Stimulated activated effector memory CD8-positive, alpha-beta T cell treated with anti-CD3 and anti-CD28 coated beads, Interleukin-12 subunit alpha, Interleukin-12 subunit beta, amount 100 ng/mL, for 72 hours (primary cell): Measurements from ENCODE around the gene C16orf54.
"Not testable (repeated sequence)": the region's sequence is repeated elsewhere in the genome, so short reads cannot be mapped to it uniquely, and the experiment has no call there.

Experiments
- ATAC-seq: fragments of 150-1000 bp; cut with Tn5 transposase; 2 replicates; pipeline ENCODE4 v1.10.0; 2021
- DNase-seq, 2 donors: peaks; one replicate each; pipeline ENCODE4 v3.0.0; 2021 to 2022; ENCODE audit warnings: low spot score in 2 of 2
- H3K27ac Mint-ChIP-seq: one replicate; pipeline ENCODE4 v1.8.0; 2022; ENCODE audit warnings: mild to moderate bottlenecking, mixed read lengths
- H3K36me3 Mint-ChIP-seq: one replicate; pipeline ENCODE4 v1.8.0; 2022; ENCODE audit warnings: mild to moderate bottlenecking, mixed read lengths
- H3K4me1 Mint-ChIP-seq: one replicate; pipeline ENCODE4 v1.8.0; 2022; ENCODE audit warnings: mixed read lengths
- H3K4me3 Mint-ChIP-seq: one replicate; pipeline ENCODE4 v1.8.0; 2022; ENCODE audit warnings: mild to moderate bottlenecking, mixed read lengths
- H3K9me3 Mint-ChIP-seq: one replicate; pipeline ENCODE4 v1.8.0; 2022; ENCODE audit warnings: mixed read lengths

The C16orf54 gene

DNA sequence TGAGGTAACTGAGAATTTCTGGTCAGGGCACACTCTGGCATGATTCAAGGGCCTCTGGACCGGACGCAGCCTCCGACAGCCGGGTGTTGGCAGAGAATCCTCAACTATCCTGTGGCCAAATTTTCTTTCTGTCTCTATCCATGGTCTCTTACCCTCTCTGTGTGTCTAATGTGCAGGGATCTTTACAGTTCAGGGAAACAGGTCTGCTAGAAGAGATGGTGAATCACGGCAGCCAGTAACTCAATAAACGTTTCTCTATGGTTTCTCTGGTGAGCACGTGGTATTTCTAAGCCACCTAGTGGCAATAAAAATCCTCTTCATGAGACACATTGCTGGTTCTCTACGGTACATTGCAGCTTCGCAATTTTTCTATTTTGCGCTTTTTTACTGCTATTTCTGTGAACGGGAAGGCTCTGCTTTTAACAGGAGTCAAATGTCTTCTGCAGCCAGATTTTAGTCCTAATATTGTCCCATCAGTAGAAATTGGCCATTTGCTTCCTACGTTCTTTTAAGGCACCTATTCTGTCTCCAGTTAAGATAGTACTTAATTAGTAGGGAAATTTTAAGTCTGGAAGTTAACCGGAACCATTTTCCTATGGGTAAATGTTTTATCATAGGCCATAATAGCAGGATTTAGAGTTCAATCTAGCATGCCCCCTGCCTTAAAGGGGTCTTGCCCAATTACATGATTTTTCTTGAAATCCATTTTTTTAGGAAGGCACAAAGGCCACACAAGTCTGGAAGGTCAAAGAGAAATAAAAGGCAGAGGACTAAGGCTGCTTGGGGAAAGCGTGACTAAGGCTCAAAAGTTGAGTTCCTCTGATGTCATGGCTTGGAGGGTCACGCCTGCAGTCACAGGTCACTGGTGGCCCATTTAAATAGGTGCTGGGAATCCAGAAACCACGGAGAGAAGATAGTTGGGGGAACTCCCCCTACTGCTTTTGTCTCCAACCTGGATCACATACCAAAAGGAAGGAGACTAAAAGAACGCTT is 35.3 kb downstream of the C16orf54 start:
- H3K9me3 Mint-ChIP-seq, result no peaks in the 10 kb centered on the region
- ATAC-seq (peak; percentile 99), DNase-seq (peak in 1 of 2 donors; percentile 61)
- no peak overlapping the region for H3K27ac Mint-ChIP-seq
- no peak overlapping the region for H3K4me3 Mint-ChIP-seq
- H3K4me1 Mint-ChIP-seq, result peaks cover 16% of the 10 kb centered on the region
- no peaks in the 10 kb centered on the region for H3K36me3 Mint-ChIP-seq

DNA sequence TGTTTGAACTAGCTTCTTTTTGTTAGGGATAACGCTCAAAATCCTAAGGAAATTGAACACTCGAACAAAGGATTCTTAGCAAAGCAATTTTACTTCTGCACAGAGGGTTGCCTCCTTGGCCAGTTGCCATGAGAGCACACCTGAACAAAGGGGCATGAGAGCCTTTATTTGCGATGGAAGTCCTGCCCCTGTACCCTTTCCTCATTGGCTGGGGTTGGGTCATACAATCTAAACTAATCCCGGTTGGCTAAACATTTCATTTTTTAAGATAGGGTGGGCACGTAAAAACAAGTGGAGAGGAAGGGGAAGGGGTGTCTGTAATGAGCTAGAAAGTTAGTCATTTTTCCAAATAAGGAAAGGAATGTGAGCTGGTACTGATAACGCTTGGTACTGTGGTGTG is 36.1 kb downstream of the C16orf54 start:
- not testable (repeated sequence) for H3K4me3 Mint-ChIP-seq, DNase-seq, ATAC-seq, H3K27ac Mint-ChIP-seq, H3K36me3 Mint-ChIP-seq, H3K9me3 Mint-ChIP-seq
- H3K4me1 Mint-ChIP-seq, result peaks cover 16% of the 10 kb centered on the region

DNA sequence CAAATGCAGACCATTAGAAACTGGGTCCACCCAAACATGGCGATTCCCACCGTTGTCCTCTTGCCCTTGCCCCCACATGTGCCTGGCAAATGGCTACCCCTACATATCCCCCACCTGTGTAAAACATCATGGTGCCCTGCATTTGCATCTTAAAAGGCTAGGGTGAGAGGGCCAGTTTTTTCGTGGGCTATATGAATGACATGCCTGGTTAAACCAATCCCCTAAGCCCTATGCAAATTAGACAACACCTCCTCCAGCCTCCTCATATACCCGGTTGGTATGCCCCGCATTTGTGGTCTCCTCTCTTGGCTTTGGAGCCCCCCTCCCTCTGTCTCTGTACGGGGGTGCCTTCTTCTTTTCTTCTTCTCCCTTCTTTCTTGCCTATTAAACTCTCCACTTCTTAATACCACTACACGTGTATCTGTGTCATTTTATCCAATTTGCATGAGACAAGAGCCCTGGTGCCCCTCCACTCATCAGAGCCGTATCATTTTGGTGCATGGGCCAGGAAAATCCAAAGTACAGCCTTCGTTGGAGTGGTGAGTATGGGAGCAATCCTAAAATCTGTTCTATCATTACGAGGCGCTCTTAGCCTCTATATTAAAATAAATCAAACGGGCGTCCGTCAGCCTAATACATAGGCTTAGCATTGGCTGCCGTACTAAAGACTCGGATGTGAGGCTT is 36.7 kb downstream of the C16orf54 start:
- ATAC-seq, result no peak
- no peak overlapping the region for H3K27ac Mint-ChIP-seq
- no peaks in the 10 kb centered on the region for H3K36me3 Mint-ChIP-seq

DNA sequence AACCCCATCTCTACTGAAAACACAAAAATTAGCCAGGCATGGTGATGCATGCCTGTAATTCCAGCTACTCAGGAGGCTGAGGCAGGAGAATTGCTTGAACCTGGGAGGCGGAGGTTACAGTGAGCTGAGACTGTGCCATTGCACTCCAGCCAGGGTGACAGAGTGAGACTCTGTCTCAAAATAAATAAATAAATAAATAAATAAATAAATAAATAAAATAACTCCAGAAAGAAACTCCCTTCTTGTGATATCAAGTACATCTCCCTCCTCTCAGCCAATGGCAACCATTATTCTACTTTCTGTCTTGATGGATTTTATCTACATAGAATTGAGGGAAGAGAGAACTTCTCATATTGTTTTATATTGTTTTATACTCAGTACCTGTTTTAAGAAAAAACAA is 38.6 kb downstream of the C16orf54 start:
- not testable (repeated sequence) for H3K36me3 Mint-ChIP-seq, ATAC-seq, H3K9me3 Mint-ChIP-seq, H3K4me3 Mint-ChIP-seq, DNase-seq, H3K27ac Mint-ChIP-seq
- peaks cover 27% of the 10 kb centered on the region for H3K4me1 Mint-ChIP-seq

More for the DNA sequence above, 36.7 kb downstream of the C16orf54 start:
- Mint-ChIP-seq H3K4me1 (peaks cover 16% of the 10 kb centered on the region), H3K9me3 (no peaks in the 10 kb centered on the region), H3K4me3 (no peak overlapping the region)
- no peak for DNase-seq

DNA sequence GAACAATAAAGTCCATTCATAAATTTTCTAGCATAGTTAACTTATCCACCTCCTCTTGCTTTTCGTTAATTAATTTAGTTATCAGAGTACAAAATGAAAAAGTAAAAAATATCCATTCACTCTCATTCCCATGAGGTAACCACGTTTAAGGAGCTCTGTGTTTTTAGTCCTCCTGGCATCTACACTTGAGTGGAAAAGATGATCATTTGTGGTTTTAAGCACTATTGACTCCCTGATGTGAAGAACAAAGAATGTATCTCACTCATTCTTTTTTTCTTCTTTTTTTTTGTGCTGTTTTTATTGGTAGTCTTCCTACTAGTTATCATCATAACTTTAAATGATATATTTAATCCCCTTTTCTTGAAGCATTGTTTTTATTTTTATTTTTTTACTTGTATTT is 40.8 kb downstream of the C16orf54 start:
- ATAC-seq (no peak), DNase-seq (no peak)
- H3K27ac Mint-ChIP-seq, result no peak overlapping the region
- peaks cover 6% of the 10 kb centered on the region for H3K36me3 Mint-ChIP-seq
- peaks cover 35% of the 10 kb centered on the region for H3K4me1 Mint-ChIP-seq
- no peak overlapping the region for H3K4me3 Mint-ChIP-seq
- H3K9me3 Mint-ChIP-seq, result no peaks in the 10 kb centered on the region

DNA sequence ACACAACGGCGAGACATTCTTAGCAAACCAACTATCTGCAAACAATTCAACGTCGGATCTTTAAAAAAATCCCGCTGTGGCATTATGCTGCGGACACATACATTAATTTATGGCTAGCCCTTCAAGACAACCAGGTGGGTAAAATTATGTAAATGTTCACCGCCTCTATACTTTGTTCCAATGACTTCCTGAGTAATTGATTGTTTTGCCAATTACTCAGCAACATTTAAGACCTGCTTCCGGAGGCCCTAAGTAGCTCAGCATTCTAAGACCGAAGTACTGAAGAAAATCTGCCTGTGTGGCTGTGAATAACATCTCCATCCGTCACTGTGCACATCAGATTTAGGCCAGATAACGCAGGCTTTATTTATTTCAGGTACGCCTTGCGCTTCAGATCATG is 43.5 kb downstream of the C16orf54 start:
- Mint-ChIP-seq H3K9me3 (no peaks in the 10 kb centered on the region), H3K4me3 (peak overlapping the region; percentile 76), H3K36me3 (peaks cover 6% of the 10 kb centered on the region), H3K4me1 (peaks cover 30% of the 10 kb centered on the region), H3K27ac (peak overlapping the region; percentile 99)
- no peak for DNase-seq
- ATAC-seq, result peak; percentile 69

DNA sequence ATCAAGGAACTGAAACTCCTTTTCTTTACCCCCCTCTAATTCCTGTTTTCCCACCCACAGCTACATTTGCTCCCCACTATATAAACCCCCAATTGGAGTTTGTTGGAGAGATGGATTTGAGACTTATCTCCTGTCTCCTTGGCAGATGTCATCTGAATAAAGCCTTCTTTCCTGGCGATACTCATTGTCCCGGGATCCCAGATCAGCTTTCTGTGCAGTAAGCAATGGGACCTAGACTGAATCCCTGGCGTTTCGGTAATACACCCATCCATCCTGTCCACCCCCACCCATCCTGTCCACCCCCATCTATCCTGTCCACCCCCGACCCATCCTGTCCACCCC is 44.6 kb downstream of the C16orf54 start:
- H3K36me3 Mint-ChIP-seq, result peaks cover 6% of the 10 kb centered on the region
- DNase-seq (no peak), ATAC-seq (no peak)
- H3K27ac Mint-ChIP-seq, result peak overlapping the region; percentile 99
- no peaks in the 10 kb centered on the region for H3K9me3 Mint-ChIP-seq
- H3K4me3 Mint-ChIP-seq, result peak overlapping the region; percentile 76
- H3K4me1 Mint-ChIP-seq, result peaks cover 30% of the 10 kb centered on the region

DNA sequence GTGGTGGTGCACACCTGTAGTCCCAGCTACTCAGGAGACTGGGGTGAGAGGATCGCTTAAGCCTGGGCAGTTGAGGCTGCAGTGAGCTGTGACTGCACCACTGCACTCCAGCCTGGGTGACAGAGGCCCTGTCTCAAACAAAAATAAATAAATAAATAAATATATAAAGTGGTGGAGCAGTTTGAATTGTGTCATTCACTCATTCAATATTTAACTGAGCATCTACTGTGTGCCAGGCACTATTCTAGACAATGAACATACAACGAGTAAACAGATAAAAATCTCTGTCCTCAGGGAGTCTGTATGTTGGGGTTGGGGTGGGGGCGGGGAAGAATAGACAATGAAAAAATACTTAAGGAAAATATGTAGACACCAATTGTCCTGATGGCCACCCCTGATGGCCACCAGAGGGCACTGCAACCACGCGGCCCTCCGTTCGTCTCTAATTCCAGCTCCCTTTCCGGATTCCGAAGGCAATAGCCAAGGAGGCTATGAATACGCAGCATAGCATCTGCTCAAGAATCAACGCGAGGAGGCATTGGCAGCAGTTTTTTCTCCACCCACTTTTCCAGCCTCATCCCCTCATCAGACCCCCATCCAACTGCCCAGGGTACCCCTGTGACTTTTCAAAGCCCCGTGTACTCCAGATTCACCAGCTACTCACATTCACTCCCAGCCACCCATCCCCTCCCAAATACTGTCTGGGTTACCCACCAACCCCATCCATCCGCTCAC is 45.4 kb downstream of the C16orf54 start:
- H3K27ac Mint-ChIP-seq, result peak overlapping the region; percentile 99
- ATAC-seq (peak; percentile 63), DNase-seq (peak; percentile 63 to 85)
- H3K36me3 Mint-ChIP-seq, result peaks cover 6% of the 10 kb centered on the region
- peak overlapping the region; percentile 76 for H3K4me3 Mint-ChIP-seq
- no peaks in the 10 kb centered on the region for H3K9me3 Mint-ChIP-seq
- peaks cover 30% of the 10 kb centered on the region for H3K4me1 Mint-ChIP-seq

- DNase-seq (no peak), ATAC-seq (no peak)
- peaks cover 6% of the 10 kb centered on the region for H3K36me3 Mint-ChIP-seq
- peaks cover 30% of the 10 kb centered on the region for H3K4me1 Mint-ChIP-seq
- H3K4me3 Mint-ChIP-seq, result no peak overlapping the region
- H3K9me3 Mint-ChIP-seq, result no peaks in the 10 kb centered on the region
- peak overlapping the region; percentile 1 for H3K27ac Mint-ChIP-seq
Measured at GRCh38 chr16:29699324-29700219, 46.2 kb downstream of the C16orf54 start.

DNA sequence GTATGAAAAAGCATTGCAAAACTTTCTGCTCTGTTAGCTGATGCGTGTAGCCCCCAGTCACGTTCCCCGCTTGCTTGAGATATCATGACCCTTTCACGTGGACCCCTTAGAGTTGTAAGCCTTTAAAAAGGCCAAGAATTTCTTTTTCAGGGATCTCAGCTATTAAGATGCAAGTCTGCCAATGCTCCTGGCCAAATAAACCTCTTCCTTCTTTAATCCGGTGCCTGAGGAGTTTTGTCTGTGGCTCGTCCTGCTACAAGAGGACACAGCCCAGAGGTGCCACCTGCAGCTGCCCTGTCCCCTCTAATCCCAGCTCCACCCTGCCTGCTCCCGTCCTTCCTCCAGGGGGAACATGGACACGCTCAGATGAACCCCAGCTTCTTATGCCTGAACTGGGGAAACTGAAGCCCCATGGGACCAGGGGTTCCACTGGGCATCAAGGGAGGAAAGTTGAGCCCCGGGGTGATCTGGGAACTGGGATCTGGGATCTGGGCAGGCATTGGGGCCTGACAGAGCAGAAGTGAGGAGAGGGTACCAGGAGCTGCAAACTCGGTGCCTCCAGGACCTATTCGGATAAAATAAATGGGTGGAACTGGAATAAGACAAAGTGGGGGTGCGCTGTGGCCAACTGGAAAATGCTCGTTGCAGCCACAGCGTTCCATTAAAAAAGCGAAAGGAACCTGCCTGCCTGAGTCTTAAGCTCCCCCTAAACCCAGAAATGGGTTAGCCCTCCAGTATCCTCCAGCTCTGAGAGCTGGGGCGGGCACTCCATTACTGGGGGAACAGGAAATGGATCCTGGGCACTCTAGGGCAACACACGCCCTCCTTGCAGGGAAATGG is 47.1 kb downstream of the C16orf54 start:
- ATAC-seq (no peak), DNase-seq (no peak)
- Mint-ChIP-seq H3K36me3 (peaks cover 6% of the 10 kb centered on the region), H3K4me1 (peaks cover 30% of the 10 kb centered on the region), H3K9me3 (no peaks in the 10 kb centered on the region), H3K27ac (peak overlapping the region; percentile 1), H3K4me3 (no peak overlapping the region)

DNA sequence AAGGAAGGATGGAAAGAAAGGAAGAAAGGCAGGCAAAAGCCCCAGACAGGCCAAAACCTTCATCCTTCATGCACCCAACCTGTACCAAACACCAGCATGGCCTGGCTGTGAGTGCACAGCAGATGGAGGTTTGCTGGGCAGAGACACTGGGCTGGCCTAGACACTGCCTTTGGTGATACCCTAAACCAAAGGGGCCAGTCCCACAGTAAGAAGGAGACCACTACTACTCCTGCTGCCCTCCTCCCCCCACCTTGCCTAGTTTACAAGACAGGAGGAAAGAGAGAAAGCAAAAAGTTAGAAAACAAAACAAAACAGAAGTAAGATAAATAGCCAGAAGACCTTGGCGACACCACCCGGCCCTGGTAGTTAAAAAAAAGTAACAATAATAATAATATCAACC is 47.7 kb downstream of the C16orf54 start:
- H3K4me1 Mint-ChIP-seq, result peaks cover 28% of the 10 kb centered on the region
- H3K4me3 Mint-ChIP-seq, result no peak overlapping the region

DNA sequence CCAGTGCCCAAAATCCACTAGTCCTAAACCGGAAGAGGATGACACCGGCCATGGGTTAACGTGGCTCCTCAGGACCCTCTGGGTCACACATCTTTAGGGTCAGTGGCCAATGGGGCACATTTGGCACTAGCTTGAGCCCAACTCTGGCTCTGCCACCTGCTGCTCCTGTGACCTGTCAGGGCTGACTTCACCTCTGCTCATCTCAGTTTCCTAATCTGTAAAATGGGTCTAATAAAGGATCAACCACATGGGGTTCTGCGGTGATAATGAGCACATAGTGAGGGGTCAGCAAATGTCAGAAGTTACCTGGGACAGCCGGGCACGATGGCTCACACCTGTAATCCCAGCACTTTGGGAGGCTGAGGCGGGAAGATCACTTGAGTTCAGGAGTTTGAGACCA is 48.4 kb downstream of the C16orf54 start:
- H3K27ac Mint-ChIP-seq, result peak overlapping the region; percentile 1
- no peaks in the 10 kb centered on the region for H3K9me3 Mint-ChIP-seq
- peaks cover 6% of the 10 kb centered on the region for H3K36me3 Mint-ChIP-seq
- H3K4me1 Mint-ChIP-seq, result peaks cover 21% of the 10 kb centered on the region
- ATAC-seq (no peak), DNase-seq (no peak)
- no peak overlapping the region for H3K4me3 Mint-ChIP-seq

More for the DNA sequence above, 47.7 kb downstream of the C16orf54 start:
- DNase-seq (no peak), ATAC-seq (no peak)
- H3K36me3 Mint-ChIP-seq, result peaks cover 6% of the 10 kb centered on the region
- no peaks in the 10 kb centered on the region for H3K9me3 Mint-ChIP-seq
- peak overlapping the region; percentile 1 for H3K27ac Mint-ChIP-seq

GRCh38 chr16:29696881-29697331 is 48.9 kb downstream of the C16orf54 start:
- Mint-ChIP-seq H3K9me3 (no peaks in the 10 kb centered on the region), H3K36me3 (peaks cover 6% of the 10 kb centered on the region), H3K27ac (no peak overlapping the region), H3K4me3 (no peak overlapping the region), H3K4me1 (peaks cover 16% of the 10 kb centered on the region)
- ATAC-seq (no peak), DNase-seq (no peak)

- H3K9me3 Mint-ChIP-seq, H3K4me3 Mint-ChIP-seq, H3K27ac Mint-ChIP-seq, H3K4me1 Mint-ChIP-seq, H3K36me3 Mint-ChIP-seq, DNase-seq, ATAC-seq: not testable (repeated sequence)
Measured at GRCh38 chr16:29695675-29696074, 50.1 kb downstream of the C16orf54 start.
